Kidney capillary endothelial cell (primary cell): ENCODE results near the gene ATP5MK.
"Not testable (repeated sequence)": the region's sequence is repeated elsewhere in the genome, so short reads cannot be mapped to it uniquely, and the experiment has no call there.

ENCODE experiments used
- DNase-seq: peaks from one replicate; pipeline ENCODE4 v3.0.0-alpha.2; 2018; ENCODE audit warnings: low spot score

Gene ATP5MK, protein sequence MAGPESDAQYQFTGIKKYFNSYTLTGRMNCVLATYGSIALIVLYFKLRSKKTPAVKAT

DNA sequence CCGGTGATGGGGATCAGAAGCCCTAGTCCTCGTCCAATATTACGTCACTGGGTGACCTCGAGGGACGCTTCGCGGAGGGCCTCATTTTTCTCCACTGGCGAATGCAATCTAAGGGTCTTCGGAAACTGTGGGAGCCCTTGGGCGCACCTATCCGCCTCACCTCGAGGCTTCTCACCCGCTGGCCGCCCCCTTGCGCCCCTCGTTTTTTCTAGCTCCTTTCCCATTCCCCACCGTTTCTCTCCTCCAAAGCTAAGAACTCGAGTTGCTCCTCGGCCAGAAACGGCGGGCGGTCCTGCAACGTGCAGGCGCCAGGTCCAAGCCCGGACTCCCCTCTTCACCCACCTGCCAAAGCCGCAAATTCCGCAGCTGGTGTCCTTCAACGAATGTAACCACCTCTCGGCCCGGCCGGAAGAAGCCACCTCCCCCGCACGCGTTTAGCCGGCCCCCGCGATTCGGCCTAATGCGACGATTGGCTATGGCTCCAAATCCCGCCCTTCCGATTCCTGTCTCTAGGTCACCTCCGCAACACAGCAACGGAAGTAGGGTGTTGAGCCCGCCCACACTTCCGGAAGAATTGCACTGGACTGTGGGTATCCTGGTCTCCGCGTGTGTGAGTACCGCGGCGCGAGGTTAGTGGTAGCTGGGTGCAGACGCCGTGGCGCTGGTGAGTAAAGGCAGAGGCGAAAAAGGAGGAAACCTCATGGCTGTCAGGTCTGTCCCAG lies at the start of gene ATP5MK, which contains the start of gene PDCD11:
Gene ATP5MK (minus strand): TSS at position 409 of the 722 bp plus-strand sequence. CDS start 4,018 bp downstream, outside the sequence.
Gene PDCD11 (plus strand): TSS at position 560 of the 722 bp plus-strand sequence. CDS start 1,801 bp downstream, outside the sequence.
- peak; percentile 98 for DNase-seq

DNA sequence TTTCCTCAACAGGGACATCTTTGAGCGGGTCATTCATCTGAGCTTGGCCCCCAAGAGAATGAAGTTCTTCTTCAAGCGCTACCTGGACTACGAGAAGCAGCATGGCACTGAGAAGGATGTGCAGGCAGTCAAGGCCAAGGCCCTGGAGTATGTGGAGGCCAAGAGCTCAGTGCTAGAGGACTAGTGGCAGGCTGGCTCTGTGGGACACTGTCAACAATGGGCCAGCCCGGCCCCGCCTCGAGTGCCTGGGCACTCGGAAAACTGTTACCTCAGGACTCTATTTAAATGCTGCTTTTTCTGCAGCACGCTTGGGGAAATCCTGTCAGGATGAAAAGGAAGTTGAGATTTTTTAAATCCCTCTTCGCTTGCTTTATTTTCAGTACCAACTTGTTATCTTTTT lies 49.1 kb upstream of the ATP5MK start:
- DNase-seq = no peak

DNA sequence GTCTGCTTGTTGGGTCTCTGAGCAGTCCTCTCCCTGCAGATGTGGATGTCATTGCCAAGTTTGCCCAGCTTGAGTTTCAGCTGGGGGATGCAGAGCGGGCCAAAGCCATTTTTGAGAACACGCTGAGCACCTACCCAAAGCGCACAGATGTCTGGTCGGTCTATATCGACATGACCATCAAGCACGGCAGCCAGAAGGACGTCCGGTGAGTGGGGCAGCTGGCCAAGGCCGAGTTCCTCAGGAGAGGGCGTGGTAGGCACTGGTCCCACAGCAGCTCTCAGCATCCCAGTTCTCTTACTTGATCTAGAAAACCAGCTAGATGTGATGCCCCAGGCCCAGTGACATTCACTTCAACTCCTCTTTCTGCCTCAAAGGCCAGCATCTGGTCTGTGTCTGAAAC lies 48.2 kb upstream of the ATP5MK start:
- DNase-seq = no peak

- peak; percentile 36 for DNase-seq
Observed at GRCh38 chr10:103443475-103444185, 47.4 kb upstream of the ATP5MK start.

- DNase-seq = no peak
Observed at GRCh38 chr10:103442031-103442461, 45.8 kb upstream of the ATP5MK start.

DNA sequence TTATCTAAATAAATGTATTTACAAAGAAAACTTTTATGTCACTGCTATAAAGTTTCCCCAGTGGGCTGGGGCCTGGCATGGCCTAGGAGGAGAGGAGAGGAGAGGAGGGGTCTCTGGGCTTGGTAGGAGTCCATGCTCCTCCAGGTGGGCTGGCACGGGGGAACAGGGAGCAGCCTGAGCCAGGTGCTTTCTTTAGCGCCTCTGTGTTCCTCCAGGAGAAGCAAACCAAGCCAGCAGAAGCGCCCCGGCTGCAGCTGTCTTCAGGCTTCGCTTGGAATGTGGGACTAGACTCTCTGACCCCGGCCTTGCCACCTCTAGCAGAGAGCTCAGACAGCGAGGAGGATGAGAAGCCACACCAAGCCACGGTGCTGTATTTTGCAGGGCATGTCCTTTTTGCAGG lies 45.3 kb upstream of the ATP5MK start:
- DNase-seq = no peak

- no peak for DNase-seq
Observed at GRCh38 chr10:103441206-103441605, 44.9 kb upstream of the ATP5MK start.

DNA sequence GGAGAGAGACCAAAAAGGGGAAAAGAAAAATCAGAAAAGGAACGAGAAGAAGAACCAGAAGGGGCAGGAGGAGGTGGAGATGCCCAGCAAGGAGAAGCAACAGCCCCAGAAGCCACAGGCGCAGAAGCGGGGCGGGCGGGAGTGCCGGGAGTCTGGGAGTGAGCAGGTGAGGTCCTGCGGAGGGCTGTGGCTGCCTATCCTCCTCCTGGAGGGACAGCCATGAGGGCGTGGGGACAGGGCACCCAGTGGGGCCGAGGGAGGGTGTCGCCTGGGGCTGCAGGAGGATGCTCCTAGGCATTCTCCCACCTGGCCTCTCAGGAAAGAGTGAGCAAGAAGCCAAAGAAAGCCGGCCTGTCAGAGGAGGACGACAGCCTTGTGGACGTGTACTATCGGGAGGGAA lies 44.1 kb upstream of the ATP5MK start:
- DNase-seq = no peak

GRCh38 chr10:103439776-103440175 lies 43.5 kb upstream of the ATP5MK start:
- no peak for DNase-seq

DNA sequence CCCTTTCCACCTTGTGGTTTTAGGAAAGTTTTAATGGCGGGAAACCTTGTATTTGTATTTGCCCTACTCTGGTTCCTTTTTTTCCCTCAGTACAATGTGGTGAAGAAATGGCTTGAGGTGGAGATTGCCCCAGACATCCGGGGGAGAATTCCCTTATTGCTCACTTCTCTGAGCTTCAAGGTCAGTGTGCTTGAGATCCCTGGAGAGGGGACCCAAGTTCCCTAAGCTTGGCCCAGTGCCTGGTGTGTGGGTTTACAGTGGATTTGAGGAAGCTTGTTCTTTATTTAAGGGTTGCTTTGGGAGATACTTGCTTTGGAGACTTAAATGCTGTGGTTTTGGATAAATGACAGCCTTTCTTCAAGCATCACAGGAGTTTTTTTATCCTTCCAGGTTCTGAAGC lies 37.6 kb upstream of the ATP5MK start:
- no peak for DNase-seq

DNA sequence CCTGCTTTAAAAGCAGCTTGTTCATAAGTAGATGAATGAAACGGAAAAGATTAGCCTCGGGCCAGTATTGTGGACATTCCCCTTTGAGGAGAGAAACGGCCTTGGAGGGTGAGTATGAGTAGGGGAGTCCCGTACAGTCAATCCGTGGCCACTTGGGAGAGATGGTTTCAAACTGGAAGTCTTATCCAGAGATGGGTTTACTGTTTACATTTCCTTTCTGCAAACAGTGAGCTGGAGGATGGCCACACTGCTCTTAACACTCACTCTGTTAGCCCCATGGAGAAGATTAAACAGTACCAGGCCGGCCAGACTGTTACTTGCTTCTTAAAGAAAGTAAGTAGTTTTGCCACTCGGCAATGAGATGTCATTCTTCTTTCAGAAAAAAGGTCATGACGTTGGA lies 35.6 kb upstream of the ATP5MK start:
- DNase-seq = no peak

- DNase-seq = no peak
Observed at GRCh38 chr10:103429647-103430046, 33.4 kb upstream of the ATP5MK start.

- no peak for DNase-seq
Observed at GRCh38 chr10:103428989-103429643, 32.8 kb upstream of the ATP5MK start.

DNA sequence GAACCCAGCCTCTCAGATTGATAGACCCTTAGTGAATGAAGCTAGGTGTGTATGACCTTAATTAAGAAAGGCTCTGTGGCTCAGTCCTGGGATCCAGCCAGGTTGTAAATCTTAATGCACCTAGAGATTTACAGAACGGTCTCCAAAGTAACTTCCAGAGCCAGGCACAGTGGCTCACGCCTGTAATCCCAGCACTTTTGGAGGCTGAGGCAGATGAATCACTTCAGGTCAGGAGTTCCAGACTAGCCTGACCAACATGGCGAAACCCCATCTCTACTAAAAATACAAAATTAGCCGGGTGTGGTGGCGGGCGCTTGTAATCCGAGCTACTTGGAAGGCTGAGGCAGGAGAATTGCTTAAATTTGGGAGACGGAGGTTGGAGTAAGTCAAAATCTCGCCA lies 31.6 kb upstream of the ATP5MK start:
- no peak for DNase-seq

- no peak for DNase-seq
Observed at GRCh38 chr10:103423748-103424147, 27.5 kb upstream of the ATP5MK start.

- no peak for DNase-seq
Observed at GRCh38 chr10:103419101-103419500, 22.8 kb upstream of the ATP5MK start.

DNA sequence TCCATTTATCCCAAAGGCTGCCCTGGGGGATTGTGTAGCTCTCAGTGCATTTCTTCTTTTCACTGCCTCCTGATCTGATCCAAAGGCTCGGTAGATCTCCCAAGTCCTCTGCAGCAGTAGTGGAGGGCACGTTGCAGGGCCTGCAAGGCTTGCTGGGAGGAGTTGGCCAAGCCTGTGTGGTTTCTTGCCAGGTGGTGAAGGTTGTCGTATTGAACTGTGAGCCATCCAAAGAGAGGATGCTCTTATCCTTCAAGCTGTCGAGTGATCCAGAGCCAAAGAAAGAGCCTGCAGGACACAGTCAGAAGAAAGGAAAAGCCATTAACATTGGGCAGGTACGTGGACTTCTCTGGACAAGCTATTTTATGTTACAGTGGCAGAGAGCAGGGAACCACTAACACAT lies 21.3 kb upstream of the ATP5MK start:
- no peak for DNase-seq

- DNase-seq = not testable (repeated sequence)
Observed at GRCh38 chr10:103417148-103417469, 20.8 kb upstream of the ATP5MK start.

DNA sequence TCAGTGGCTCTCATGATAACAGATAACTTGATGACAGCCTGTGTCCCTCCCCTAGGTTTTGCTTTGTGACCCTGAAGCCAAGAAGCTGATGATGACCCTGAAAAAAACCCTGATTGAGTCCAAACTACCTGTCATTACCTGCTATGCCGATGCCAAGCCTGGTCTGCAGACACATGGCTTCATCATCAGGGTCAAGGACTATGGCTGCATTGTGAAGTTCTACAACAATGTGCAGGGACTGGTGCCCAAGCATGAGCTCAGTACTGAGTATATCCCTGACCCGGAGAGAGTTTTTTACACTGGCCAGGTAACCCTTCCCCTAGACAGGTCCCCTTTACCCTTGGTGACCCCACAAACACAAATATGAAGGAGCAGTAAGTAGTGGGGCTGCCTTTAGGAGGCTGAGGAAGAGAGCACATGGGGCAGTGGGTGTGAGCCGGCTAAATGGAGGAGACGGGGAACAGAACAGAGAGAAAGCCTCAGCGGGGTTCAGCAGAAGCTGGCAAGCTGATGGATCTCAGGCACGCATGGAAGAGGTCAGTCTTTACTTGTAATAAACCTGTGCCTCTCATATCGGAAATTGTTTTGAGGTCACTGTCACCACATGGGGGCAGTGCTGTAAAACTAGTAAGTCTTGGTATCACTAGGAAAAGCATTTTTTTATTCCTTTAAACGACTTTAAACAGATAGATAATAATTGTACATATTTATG lies 20.3 kb upstream of the ATP5MK start:
- peak; percentile 36 for DNase-seq

DNA sequence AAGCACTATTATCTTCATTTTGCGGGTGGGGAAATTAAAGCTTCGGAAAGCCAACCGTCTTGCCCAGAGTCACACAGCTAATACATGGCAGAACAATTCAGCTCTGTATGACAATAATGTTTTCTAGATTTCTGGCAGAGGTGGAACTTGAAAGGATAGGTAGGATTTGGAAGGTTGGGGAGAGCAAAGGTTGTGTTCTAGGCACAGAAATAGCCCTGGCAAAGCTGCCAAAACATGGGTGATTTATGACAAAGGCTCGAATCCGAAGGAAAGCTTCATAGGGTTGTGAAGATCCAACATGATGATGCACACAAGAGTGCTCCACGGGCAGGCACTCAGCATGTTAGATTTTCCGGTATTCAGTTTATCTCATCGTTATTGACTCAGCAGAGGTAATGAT lies 19.3 kb upstream of the ATP5MK start:
- no peak for DNase-seq

DNA sequence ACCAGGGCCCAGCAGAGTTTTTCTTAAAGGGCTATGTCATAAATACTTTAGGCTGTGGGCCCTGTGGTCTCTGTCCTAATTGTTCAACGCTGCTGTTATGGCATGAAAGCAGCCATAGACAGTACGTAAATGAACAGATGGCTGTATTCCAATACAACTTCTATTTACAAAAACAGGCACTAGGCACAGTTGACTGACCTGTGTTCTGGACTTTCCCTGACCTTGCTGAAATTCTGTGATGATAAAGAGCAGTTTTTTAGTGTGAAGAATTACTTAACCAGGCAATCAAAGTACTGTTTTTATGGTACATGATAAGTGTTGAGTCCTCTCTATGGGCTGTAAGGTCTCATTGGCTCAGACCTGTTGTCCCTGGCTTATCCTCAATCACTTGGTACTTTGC lies 17.3 kb upstream of the ATP5MK start:
- DNase-seq = no peak

GRCh38 chr10:103397191-103397825 lies 1.0 kb upstream of the ATP5MK start:
- DNase-seq = peak; percentile 2
